Nephron progenitor cell (in vitro differentiated cells): Measurements from ENCODE around the gene AP1M2.
A peak's percentile ranks its signal among the peaks of the same experiment; 100 is the strongest.

Experiments
- DNase-seq: peaks from one replicate; pipeline ENCODE4 v3.0.0; 2021
- H3K27ac Mint-ChIP-seq: 2 replicates; pipeline ENCODE4 v1.8.0; 2021; ENCODE audit warnings: mild to moderate bottlenecking, moderate library complexity, mixed read lengths
- H3K27me3 Mint-ChIP-seq: 2 replicates; pipeline ENCODE4 v1.8.0; 2021; ENCODE audit warnings: mild to moderate bottlenecking, low read depth, mixed read lengths; ENCODE audit not compliant: poor library complexity
- H3K36me3 Mint-ChIP-seq: 2 replicates; pipeline ENCODE4 v1.8.0; 2021; ENCODE audit warnings: low read depth, mixed read lengths
- H3K4me1 Mint-ChIP-seq: 2 replicates; pipeline ENCODE4 v1.8.0; 2021; ENCODE audit warnings: mixed read lengths
- H3K4me3 Mint-ChIP-seq: 2 replicates; pipeline ENCODE4 v1.8.0; 2021; ENCODE audit warnings: mild to moderate bottlenecking, moderate library complexity, mixed read lengths
- H3K9me3 Mint-ChIP-seq: 2 replicates; pipeline ENCODE4 v1.8.0; 2021; ENCODE audit warnings: mild to moderate bottlenecking, moderate library complexity, mixed read lengths
- TF ChIP-seq, protein P1 (sequence below): fragments of 200-600 bp; sonication (generic); IDR thresholded peaks from 2 replicates; pipeline ENCODE4 v1.5.0; 2021; ENCODE audit warnings: antibody characterized with exemption

AP1M2 gene

DNA sequence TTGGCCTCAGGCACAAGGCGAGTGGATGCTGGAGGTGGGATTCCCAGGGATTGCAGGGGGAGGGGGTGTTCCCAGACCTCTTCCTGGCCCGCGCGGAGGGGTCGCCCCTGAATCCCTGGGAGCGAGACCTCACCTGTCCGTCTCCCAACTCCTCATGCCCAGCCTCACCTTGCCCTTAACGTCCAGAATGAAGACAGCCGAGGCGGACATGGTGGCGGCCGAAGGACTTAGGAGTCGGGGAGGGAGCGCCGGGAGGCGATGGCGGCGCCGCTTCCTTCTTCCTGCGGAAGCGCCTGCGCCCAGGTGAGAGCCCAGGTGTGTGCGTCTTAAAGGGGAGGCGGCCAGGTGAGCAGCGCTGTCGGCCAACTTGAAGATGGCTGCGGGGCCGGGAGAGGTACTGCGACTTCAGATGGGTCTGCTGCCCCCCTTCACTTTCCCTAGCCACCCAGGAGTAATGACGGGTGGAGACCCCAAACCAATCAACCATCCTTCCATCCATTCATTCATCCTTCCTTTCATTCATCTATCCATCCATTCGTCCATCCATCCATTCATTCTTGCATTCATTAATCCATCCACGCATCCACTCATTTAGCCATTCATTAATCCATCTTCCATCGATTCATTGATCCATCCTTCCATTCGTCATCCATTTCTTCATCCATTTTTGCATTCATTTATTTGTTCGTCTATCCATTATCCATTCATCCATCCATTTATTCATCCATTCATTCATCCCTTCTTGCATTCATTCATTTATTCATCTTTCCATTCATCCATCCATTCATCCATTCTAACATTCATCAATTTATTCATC is at the start of gene AP1M2:
TSS of gene AP1M2 (minus strand) at position 291 of the 817 bp plus-strand sequence. CDS start at position 210, 81 bp downstream.
- H3K36me3 Mint-ChIP-seq = no peaks in the 10 kb centered on the region
- TF ChIP-seq, protein P1, sequence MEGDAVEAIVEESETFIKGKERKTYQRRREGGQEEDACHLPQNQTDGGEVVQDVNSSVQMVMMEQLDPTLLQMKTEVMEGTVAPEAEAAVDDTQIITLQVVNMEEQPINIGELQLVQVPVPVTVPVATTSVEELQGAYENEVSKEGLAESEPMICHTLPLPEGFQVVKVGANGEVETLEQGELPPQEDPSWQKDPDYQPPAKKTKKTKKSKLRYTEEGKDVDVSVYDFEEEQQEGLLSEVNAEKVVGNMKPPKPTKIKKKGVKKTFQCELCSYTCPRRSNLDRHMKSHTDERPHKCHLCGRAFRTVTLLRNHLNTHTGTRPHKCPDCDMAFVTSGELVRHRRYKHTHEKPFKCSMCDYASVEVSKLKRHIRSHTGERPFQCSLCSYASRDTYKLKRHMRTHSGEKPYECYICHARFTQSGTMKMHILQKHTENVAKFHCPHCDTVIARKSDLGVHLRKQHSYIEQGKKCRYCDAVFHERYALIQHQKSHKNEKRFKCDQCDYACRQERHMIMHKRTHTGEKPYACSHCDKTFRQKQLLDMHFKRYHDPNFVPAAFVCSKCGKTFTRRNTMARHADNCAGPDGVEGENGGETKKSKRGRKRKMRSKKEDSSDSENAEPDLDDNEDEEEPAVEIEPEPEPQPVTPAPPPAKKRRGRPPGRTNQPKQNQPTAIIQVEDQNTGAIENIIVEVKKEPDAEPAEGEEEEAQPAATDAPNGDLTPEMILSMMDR = no peak
- H3K27me3 Mint-ChIP-seq = peaks cover 79% of the 10 kb centered on the region
- H3K4me1 Mint-ChIP-seq = peaks cover 7% of the 10 kb centered on the region
- peaks cover 10% of the 10 kb centered on the region for H3K9me3 Mint-ChIP-seq
- DNase-seq = no peak
- H3K4me3 Mint-ChIP-seq = peak within 1 kb of the TSS; percentile 36
- H3K27ac Mint-ChIP-seq = no peak within 1 kb of the TSS

DNA sequence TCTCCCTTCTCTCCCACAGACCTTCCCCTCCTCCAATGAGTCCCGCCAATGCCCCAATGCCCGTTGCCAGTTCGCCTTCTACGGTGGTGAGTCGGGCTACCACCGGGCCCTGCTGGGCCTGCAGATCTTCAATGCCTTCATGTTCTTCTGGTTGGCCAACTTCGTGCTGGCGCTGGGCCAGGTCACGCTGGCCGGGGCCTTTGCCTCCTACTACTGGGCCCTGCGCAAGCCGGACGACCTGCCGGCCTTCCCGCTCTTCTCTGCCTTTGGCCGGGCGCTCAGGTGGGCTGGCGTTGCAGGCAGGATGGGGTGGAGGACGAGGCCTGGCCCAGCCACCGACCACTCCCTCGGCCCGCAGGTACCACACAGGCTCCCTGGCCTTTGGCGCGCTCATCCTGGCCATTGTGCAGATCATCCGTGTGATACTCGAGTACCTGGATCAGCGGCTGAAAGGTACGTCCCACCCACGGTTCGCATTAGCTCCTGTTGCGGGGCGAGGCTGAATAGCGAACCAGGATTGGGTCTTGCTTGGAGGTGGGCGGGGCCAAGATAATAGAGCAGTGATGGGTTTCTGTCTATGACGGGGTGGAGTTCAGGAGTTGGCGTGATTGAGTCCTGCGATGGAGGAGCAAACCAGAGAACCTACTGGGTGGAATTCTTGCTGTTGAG is 49.3 kb upstream of the AP1M2 start:
- H3K4me3 Mint-ChIP-seq = no peak overlapping the region
- H3K36me3 Mint-ChIP-seq = peaks cover 61% of the 10 kb centered on the region
- no peaks in the 10 kb centered on the region for H3K27me3 Mint-ChIP-seq
- TF ChIP-seq, protein P1 = no peak
- H3K27ac Mint-ChIP-seq = peak overlapping the region; percentile 73
- no peak for DNase-seq
- H3K4me1 Mint-ChIP-seq = peaks cover 11% of the 10 kb centered on the region
- H3K9me3 Mint-ChIP-seq = no peaks in the 10 kb centered on the region

DNA sequence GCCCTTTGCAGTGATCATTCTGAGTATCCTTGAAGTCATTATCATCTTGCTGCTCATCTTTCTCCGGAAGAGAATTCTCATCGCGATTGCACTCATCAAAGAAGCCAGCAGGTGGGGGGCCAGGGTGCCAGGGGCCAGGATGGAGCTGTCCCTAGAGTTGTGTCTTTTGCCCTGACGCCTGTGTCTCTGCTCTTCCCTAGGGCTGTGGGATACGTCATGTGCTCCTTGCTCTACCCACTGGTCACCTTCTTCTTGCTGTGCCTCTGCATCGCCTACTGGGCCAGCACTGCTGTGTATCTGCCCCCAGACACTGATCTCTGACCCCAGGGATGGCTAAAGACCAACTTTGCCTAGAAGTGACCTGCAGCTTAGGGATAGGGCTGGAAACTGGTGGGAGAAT is 47.9 kb upstream of the AP1M2 start:
- H3K27me3 Mint-ChIP-seq = no peaks in the 10 kb centered on the region
- peaks cover 59% of the 10 kb centered on the region for H3K36me3 Mint-ChIP-seq
- peak overlapping the region; percentile 46 for H3K27ac Mint-ChIP-seq
- TF ChIP-seq, protein P1 = no peak
- no peak for DNase-seq
- H3K4me3 Mint-ChIP-seq = no peak overlapping the region
- H3K4me1 Mint-ChIP-seq = no peaks in the 10 kb centered on the region
- H3K9me3 Mint-ChIP-seq = no peaks in the 10 kb centered on the region

DNA sequence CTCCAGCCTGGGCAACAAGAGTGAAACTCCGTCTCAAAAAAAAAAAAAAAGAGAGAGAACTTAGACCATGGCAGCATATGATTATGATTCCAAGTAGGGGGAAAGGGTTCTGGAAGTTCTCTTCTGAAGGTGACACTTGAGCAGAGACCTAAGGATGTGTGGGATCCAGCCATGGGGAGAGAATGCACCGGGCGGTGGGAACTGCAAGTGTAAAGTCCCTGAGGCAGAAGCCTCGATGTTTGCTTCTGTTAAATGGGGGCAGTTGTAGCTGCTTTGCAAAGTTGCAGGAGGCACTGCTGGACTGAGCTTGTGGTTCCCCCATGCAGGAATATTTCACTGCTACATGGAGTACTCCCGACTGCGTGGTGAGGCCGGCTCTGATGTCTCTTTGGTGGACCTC is 47.3 kb upstream of the AP1M2 start:
- H3K9me3 Mint-ChIP-seq = no peaks in the 10 kb centered on the region
- peaks cover 58% of the 10 kb centered on the region for H3K36me3 Mint-ChIP-seq
- H3K4me1 Mint-ChIP-seq = no peaks in the 10 kb centered on the region

DNA sequence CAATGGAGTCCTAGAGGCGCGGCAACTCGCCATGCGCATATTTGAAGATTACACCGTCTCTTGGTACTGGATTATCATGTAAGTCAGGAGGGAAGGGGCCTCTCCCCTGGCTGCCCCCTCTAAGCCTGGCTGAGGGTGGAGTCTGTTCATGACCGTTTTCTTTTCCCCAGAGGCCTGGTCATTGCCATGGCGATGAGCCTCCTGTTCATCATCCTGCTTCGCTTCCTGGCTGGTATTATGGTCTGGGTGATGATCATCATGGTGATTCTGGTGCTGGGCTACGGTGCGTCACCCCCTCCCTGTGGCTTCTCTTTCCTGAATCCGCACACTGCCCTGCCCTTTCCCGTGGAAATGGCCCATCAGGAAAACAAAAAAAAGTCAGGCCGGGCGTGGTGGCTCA is 44.8 kb upstream of the AP1M2 start:
- DNase-seq = no peak
- Mint-ChIP-seq H3K27me3 (no peaks in the 10 kb centered on the region), H3K36me3 (peaks cover 57% of the 10 kb centered on the region), H3K4me1 (no peaks in the 10 kb centered on the region), H3K4me3 (no peak overlapping the region), H3K9me3 (no peaks in the 10 kb centered on the region), H3K27ac (no peak overlapping the region)
- TF ChIP-seq, protein P1 = no peak

More for the DNA sequence above, 47.3 kb upstream of the AP1M2 start:
- TF ChIP-seq, protein P1 = no peak
- Mint-ChIP-seq H3K4me3 (no peak overlapping the region), H3K27me3 (no peaks in the 10 kb centered on the region), H3K27ac (no peak overlapping the region)
- no peak for DNase-seq
